ENCODE results near the gene SLC19A1.
A peak's percentile ranks its signal among the peaks of the same experiment; 100 is the strongest.

Gene SLC19A1

GRCh38 chr21:45542242-45542666 is at the start of gene SLC19A1:
TSS of gene SLC19A1 (minus strand) at chr21:45542440. CDS start at chr21:45537959, 4,481 bp downstream.
- no peak for TF ChIP-seq CREB1 (IDR thresholded peaks at IDR 0.05; ENCODE audit: low read depth)
- TF ChIP-seq, protein P1, sequence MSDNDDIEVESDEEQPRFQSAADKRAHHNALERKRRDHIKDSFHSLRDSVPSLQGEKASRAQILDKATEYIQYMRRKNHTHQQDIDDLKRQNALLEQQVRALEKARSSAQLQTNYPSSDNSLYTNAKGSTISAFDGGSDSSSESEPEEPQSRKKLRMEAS (IDR thresholded peaks at IDR 0.05), result peak; percentile 32; the same call in 1 of the 2 replicates

DNA sequence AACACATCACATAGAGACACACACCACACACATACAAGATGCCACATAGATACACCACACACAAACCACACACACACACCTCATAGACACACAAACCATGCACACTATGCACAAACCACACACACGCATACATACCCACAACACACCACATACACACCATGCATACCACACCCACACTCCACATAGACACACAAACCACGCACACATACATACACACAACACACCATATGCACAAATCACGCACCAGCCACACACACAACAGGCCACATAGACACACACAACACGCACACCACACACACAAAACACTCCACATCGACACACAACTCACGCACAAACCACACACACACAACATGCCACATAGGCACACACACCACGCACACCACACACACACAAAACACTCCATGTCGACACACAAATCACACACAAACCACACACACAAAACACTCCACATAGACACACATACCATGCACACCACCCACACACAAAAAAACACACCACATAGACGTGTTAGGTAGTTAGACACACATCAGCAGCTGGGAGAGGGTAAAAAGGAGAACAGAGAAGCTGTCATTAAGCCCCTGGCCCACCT is 49.5 kb upstream of the SLC19A1 start:
- TF ChIP-seq, protein P2, sequence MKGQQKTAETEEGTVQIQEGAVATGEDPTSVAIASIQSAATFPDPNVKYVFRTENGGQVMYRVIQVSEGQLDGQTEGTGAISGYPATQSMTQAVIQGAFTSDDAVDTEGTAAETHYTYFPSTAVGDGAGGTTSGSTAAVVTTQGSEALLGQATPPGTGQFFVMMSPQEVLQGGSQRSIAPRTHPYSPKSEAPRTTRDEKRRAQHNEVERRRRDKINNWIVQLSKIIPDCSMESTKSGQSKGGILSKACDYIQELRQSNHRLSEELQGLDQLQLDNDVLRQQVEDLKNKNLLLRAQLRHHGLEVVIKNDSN (IDR thresholded peaks at IDR 0.05), result no peak
- no peak for TF ChIP-seq EGR1 (IDR thresholded peaks at IDR 0.05)
- no peak for TF ChIP-seq RAD21 (IDR thresholded peaks at IDR 0.05; ENCODE audit: low read depth)
- no peak for TF ChIP-seq ZBTB7A (IDR thresholded peaks at IDR 0.05; ENCODE audit: low read depth)
- TF ChIP-seq NFIC (IDR thresholded peaks at IDR 0.05), result no peak
- TF ChIP-seq, protein P1 (IDR thresholded peaks at IDR 0.05), result no peak
- no peak for TF ChIP-seq EP300 (IDR thresholded peaks at IDR 0.05; ENCODE audit: borderline replicate concordance)
- TF ChIP-seq FOXM1 (IDR thresholded peaks at IDR 0.05; ENCODE audit: borderline replicate concordance, low read depth), result no peak
- no peak for TF ChIP-seq TEAD4 (IDR thresholded peaks at IDR 0.05)
- no peak for TF ChIP-seq TAF1 (IDR thresholded peaks at IDR 0.05; ENCODE audit: low read depth)
- no peak for TF ChIP-seq REST (IDR thresholded peaks at IDR 0.05; ENCODE audit: low read depth)

- no peak for TF ChIP-seq RAD21 (IDR thresholded peaks at IDR 0.05; ENCODE audit: low read depth)
- TF ChIP-seq, protein P1 (IDR thresholded peaks at IDR 0.05), result 0 out of 2 replicates have a peak, but pooled peaks have one; percentile 18
- TF ChIP-seq TAF1 (IDR thresholded peaks at IDR 0.05; ENCODE audit: low read depth), result 0 out of 2 replicates have a peak, but pooled peaks have one; percentile 43
- 0 out of 2 replicates have a peak, but pooled peaks have one; percentile 27 for TF ChIP-seq EGR1 (IDR thresholded peaks at IDR 0.05)
Measured at GRCh38 chr21:45590726-45591618, 48.7 kb upstream of the SLC19A1 start.

DNA sequence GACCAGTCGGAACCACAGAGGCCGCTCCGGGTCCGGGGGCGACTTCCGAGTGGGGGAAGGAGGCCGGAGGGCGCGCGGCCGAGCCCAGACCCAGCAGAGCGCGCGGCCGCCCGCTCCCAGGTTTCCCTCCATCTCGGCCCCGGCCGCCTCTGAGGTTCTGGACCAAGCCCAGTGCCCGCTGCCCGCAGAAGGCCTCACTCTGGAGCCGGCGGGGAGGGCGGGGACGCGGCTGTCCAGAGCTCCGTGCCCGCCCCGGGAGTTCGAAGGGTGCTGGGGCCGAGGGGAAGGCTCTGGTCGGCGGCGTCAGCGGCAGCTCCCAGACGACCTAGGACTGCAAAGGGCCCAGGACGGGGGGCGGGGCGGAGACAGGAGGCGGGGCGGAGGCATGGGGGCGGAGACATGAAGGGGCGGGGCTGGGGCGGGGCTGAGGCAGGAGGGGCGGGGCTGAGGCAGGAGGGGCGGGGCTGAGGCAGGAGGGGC is 48.0 kb upstream of the SLC19A1 start:
- TF ChIP-seq, protein P1 (IDR thresholded peaks at IDR 0.05), result no peak
- TF ChIP-seq TEAD4 (IDR thresholded peaks at IDR 0.05) (no peak), CEBPB (IDR thresholded peaks at IDR 0.05) (no peak), NFIC (IDR thresholded peaks at IDR 0.05) (no peak), EP300 (IDR thresholded peaks at IDR 0.05; ENCODE audit: borderline replicate concordance) (no peak), TCF12 (IDR thresholded peaks at IDR 0.05; ENCODE audit: low read depth) (no peak), FOXM1 (IDR thresholded peaks at IDR 0.05; ENCODE audit: borderline replicate concordance, low read depth) (no peak), REST (IDR thresholded peaks at IDR 0.05; ENCODE audit: low read depth) (no peak), ZBTB7A (IDR thresholded peaks at IDR 0.05; ENCODE audit: low read depth) (no peak), TAF1 (IDR thresholded peaks at IDR 0.05; ENCODE audit: low read depth) (no peak), YY1 (IDR thresholded peaks at IDR 0.05; ENCODE audit: low read depth) (no peak), EGR1 (IDR thresholded peaks at IDR 0.05) (no peak), RAD21 (IDR thresholded peaks at IDR 0.05; ENCODE audit: low read depth) (no peak), CREB1 (IDR thresholded peaks at IDR 0.05; ENCODE audit: low read depth) (no peak)
- TF ChIP-seq, protein P2 (IDR thresholded peaks at IDR 0.05), result no peak

GRCh38 chr21:45589686-45590245 is 47.5 kb upstream of the SLC19A1 start:
- TF ChIP-seq RAD21 (IDR thresholded peaks at IDR 0.05; ENCODE audit: low read depth), result no peak
- no peak for TF ChIP-seq CREB1 (IDR thresholded peaks at IDR 0.05; ENCODE audit: low read depth)
- TF ChIP-seq, protein P1 (IDR thresholded peaks at IDR 0.05), result no peak
- TF ChIP-seq EGR1 (IDR thresholded peaks at IDR 0.05), result no peak
- no peak for TF ChIP-seq FOXM1 (IDR thresholded peaks at IDR 0.05; ENCODE audit: borderline replicate concordance, low read depth)
- TF ChIP-seq TCF12 (IDR thresholded peaks at IDR 0.05; ENCODE audit: low read depth), result no peak
- TF ChIP-seq EP300 (IDR thresholded peaks at IDR 0.05; ENCODE audit: borderline replicate concordance), result no peak
- TF ChIP-seq, protein P2 (IDR thresholded peaks at IDR 0.05), result no peak

Measured in Ishikawa (cell line).